HG03175 (cell line): ENCODE measurements around the gene PRR20B.
"Not testable (repeated sequence)": the region's sequence is repeated elsewhere in the genome, so short reads cannot be mapped to it uniquely, and the experiment has no call there.

ENCODE experiments used
- ATAC-seq: cut with Tn5 transposase; IDR thresholded peaks from one replicate; pipeline ENCODE4 v1.9.1; 2021; ENCODE audit warnings: mild to moderate bottlenecking, moderate library complexity; ENCODE audit not compliant: unreplicated experiment

Gene PRR20B

GRCh38 chr13:57147188-57147587 lies at the start of gene PRR20B:
Gene PRR20B, plus strand, starts transcription at chr13:57147488. Its CDS starts 387 bp downstream, at chr13:57147875.
- not testable (repeated sequence) for ATAC-seq

- ATAC-seq: no peak
Observed at GRCh38 chr13:57114945-57115344, 32.3 kb upstream of the PRR20B start.

GRCh38 chr13:57123681-57124080 lies 23.6 kb upstream of the PRR20B start:
- no peak for ATAC-seq

- ATAC-seq: no peak
Observed at GRCh38 chr13:57128909-57129308, 18.4 kb upstream of the PRR20B start.

- no peak for ATAC-seq
Observed at GRCh38 chr13:57136093-57136492, 11.2 kb upstream of the PRR20B start.

- ATAC-seq: no peak
Observed at GRCh38 chr13:57137585-57137984, 9.7 kb upstream of the PRR20B start.

GRCh38 chr13:57138988-57139387 lies 8.3 kb upstream of the PRR20B start:
- ATAC-seq: no peak

- ATAC-seq: not testable (repeated sequence)
Observed at GRCh38 chr13:57139781-57140180, 7.5 kb upstream of the PRR20B start.

GRCh38 chr13:57140235-57140968 lies 6.9 kb upstream of the PRR20B start, which contains the start of gene PRR20A:
Gene PRR20A, plus strand, starts transcription at chr13:57140918. Its CDS starts 387 bp downstream, at chr13:57141305.
- ATAC-seq: not testable (repeated sequence)

GRCh38 chr13:57148106-57148505 lies 818 bp downstream of the PRR20B start:
- not testable (repeated sequence) for ATAC-seq

GRCh38 chr13:57153761-57154160 lies 6.5 kb downstream of the PRR20B start, which contains the start of gene PRR20C:
Gene PRR20C, plus strand, starts transcription at chr13:57154061. Its CDS starts 387 bp downstream, at chr13:57154448.
- ATAC-seq: not testable (repeated sequence)

GRCh38 chr13:57160332-57160731 lies 13.0 kb downstream of the PRR20B start, which contains the start of gene PRR20D:
Gene PRR20D, plus strand, starts transcription at chr13:57160632. Its CDS starts 387 bp downstream, at chr13:57161019.
- not testable (repeated sequence) for ATAC-seq

- ATAC-seq: not testable (repeated sequence)
Observed at GRCh38 chr13:57166897-57167296, 19.6 kb downstream of the PRR20B start, which contains the start of gene PRR20E. Gene PRR20E, plus strand, starts transcription at chr13:57167197. Its CDS starts 387 bp downstream, at chr13:57167584.

- ATAC-seq: no peak
Observed at GRCh38 chr13:57191667-57192066, 44.4 kb downstream of the PRR20B start.
